Karpas-422 (cell line): ENCODE data around the gene SNED1. TPM values are rescaled to one million over a fixed set of nuclear protein-coding genes. Genes with fewer than 3 reads are reported as not detected.

Source experiments
- DNase-seq: peaks from one replicate; pipeline ENCODE4 v3.0.0-alpha.2; 2015
- H2AFZ ChIP-seq: fragments of 200-600 bp; sonication (generic); 2 replicates; pipeline ENCODE4 v1.6.1; 2014; ENCODE audit warnings: antibody characterized with exemption, low read length, mixed read lengths
- H3K27ac ChIP-seq: fragments of 200-600 bp; sonication (generic); 2 replicates; pipeline ENCODE4 v1.5.1; 2014; ENCODE audit warnings: mild to moderate bottlenecking, low read length, moderate library complexity
- H3K27me3 ChIP-seq: fragments of 200-600 bp; sonication (generic); 2 replicates; pipeline ENCODE4 v1.6.1; 2014; ENCODE audit warnings: low read length, mixed read lengths
- H3K36me3 ChIP-seq: fragments of 200-600 bp; sonication (generic); 2 replicates; pipeline ENCODE4 v1.6.1; 2014; ENCODE audit warnings: low read length, mixed read lengths; ENCODE audit not compliant: insufficient read depth
- H3K4me1 ChIP-seq: fragments of 200-600 bp; sonication (generic); 2 replicates; pipeline ENCODE4 v1.6.1; 2014; ENCODE audit warnings: mild to moderate bottlenecking, low read length, mixed read lengths
- H3K4me2 ChIP-seq: fragments of 200-600 bp; sonication (generic); 2 replicates; pipeline ENCODE4 v1.6.1; 2014; ENCODE audit warnings: low read length, low read depth, mild to moderate bottlenecking; ENCODE audit not compliant: poor library complexity, severe bottlenecking
- H3K4me3 ChIP-seq: fragments of 200-600 bp; sonication (generic); 2 replicates; pipeline ENCODE4 v1.5.1; 2014; ENCODE audit warnings: mild to moderate bottlenecking, antibody characterized with exemption, low read length, mixed read lengths
- H3K79me2 ChIP-seq: fragments of 200-600 bp; sonication (generic); 2 replicates; pipeline ENCODE4 v1.6.1; 2014; ENCODE audit warnings: mild to moderate bottlenecking, low read length, mixed read lengths
- H3K9ac ChIP-seq: fragments of 200-600 bp; sonication (generic); 2 replicates; pipeline ENCODE4 v1.6.0; 2014; ENCODE audit warnings: low read length
- H3K9me2 ChIP-seq: fragments of 200-600 bp; sonication (generic), shearing (Covaris generic); replicated peaks from 2 replicates; pipeline ENCODE4 v1.6.0; 2014; ENCODE audit warnings: mild to moderate bottlenecking, low read length, moderate library complexity; ENCODE audit not compliant: insufficient read depth
- H3K9me3 ChIP-seq: fragments of 300-700, 200-600 bp; sonication (generic); 2 replicates; pipeline ENCODE4 v1.6.1; 2014; ENCODE audit warnings: low read length, mixed read lengths
- H4K20me1 ChIP-seq: fragments of 200-600 bp; sonication (generic); 2 replicates; pipeline ENCODE4 v1.6.1; 2014; ENCODE audit warnings: mild to moderate bottlenecking, antibody characterized with exemption, low read length, low read depth; ENCODE audit not compliant: insufficient read depth
- total RNA-seq: library from RNA; depleted of rRNA; stranded (reverse); fragments of >200 nt; shearing (Covaris generic); gene quantifications from 2 replicates; pipeline ENCODE4 v1.2.3, GENCODE V29; 2014; ENCODE audit warnings: low replicate concordance

The SNED1 gene
- total RNA-seq, 1 experiment from 2014 or later: 1.9 TPM

- Histone ChIP-seq H2AFZ (no peak overlapping the region), H3K79me2 (no peaks in the 10 kb centered on the region), H3K4me1 (no peaks in the 10 kb centered on the region), H3K36me3 (no peaks in the 10 kb centered on the region), H4K20me1 (0 out of 2 replicates have a peak, but pooled peaks cover 2% of the 10 kb centered on the region), H3K27me3 (no peaks in the 10 kb centered on the region), H3K27ac (no peak overlapping the region), H3K9ac (no peak overlapping the region), H3K4me3 (no peak overlapping the region), H3K9me2 (no peaks in the 10 kb centered on the region), H3K4me2 (no peak overlapping the region), H3K9me3 (no peaks in the 10 kb centered on the region)
- DNase-seq: no peak
Measured at GRCh38 chr2:241068942-241069810, 70.8 kb downstream of the SNED1 start.

DNA sequence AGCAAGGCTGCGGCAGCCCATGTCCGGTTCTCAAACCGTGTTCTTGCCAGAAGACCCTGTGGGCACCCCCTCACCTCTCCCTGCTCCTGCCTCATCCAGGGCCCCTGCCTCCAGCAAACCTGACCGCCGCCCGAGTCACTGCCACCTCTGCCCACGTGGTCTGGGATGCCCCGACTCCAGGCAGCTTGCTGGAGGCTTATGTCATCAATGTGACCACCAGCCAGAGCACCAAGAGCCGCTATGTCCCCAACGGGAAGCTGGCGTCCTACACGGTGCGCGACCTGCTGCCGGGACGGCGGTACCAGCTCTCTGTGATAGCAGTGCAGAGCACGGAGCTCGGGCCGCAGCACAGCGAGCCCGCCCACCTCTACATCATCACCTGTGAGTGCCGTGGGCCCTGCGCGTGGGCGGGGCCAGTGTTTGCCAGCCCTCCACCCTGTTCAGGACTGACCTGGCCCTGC is 71.4 kb downstream of the SNED1 start:
- H3K9ac ChIP-seq: no peak overlapping the region
- no peaks in the 10 kb centered on the region for H3K4me1 ChIP-seq
- no peak for DNase-seq
- no peaks in the 10 kb centered on the region for H3K9me3 ChIP-seq
- H3K27me3 ChIP-seq: no peaks in the 10 kb centered on the region
- no peaks in the 10 kb centered on the region for H4K20me1 ChIP-seq
- H3K79me2 ChIP-seq: no peaks in the 10 kb centered on the region
- H2AFZ ChIP-seq: no peak overlapping the region
- no peak overlapping the region for H3K4me3 ChIP-seq
- no peaks in the 10 kb centered on the region for H3K36me3 ChIP-seq
- H3K27ac ChIP-seq: no peak overlapping the region
- H3K4me2 ChIP-seq: no peak overlapping the region
- H3K9me2 ChIP-seq: no peaks in the 10 kb centered on the region

DNA sequence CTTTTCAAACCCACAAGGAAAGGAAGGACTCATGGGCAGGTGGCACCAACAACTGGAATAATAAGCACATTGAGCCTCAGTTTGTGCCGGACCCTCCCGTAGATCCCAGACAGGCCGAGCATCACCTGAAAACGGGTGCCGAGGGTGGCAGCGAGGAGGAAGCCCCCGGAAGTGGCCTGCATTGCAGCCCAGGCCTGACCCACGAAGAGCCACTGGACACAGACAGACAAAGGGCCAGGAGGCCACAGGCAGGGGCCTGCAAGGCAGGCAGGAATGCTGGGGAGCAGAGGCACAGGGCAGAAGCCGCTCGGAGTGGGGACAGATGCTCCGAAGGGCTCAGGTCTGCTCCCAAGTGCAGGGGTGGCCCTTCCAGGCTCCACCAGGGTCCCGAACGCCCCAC is 71.9 kb downstream of the SNED1 start:
- H3K4me2 ChIP-seq: no peak overlapping the region
- DNase-seq: no peak
- no peak overlapping the region for H2AFZ ChIP-seq
- H3K27ac ChIP-seq: no peak overlapping the region
- H3K79me2 ChIP-seq: no peaks in the 10 kb centered on the region
- H3K4me1 ChIP-seq: no peaks in the 10 kb centered on the region
- no peaks in the 10 kb centered on the region for H3K36me3 ChIP-seq
- H3K9ac ChIP-seq: no peak overlapping the region
- no peaks in the 10 kb centered on the region for H3K27me3 ChIP-seq
- H3K4me3 ChIP-seq: no peak overlapping the region
- no peaks in the 10 kb centered on the region for H4K20me1 ChIP-seq
- H3K9me3 ChIP-seq: no peaks in the 10 kb centered on the region
- no peaks in the 10 kb centered on the region for H3K9me2 ChIP-seq

- Histone ChIP-seq H4K20me1 (no peaks in the 10 kb centered on the region), H3K36me3 (no peaks in the 10 kb centered on the region), H3K27me3 (no peaks in the 10 kb centered on the region), H3K4me2 (no peak overlapping the region), H3K4me3 (no peak overlapping the region), H3K9ac (no peak overlapping the region), H3K4me1 (no peaks in the 10 kb centered on the region), H3K9me2 (no peaks in the 10 kb centered on the region), H3K27ac (no peak overlapping the region), H3K9me3 (no peaks in the 10 kb centered on the region), H3K79me2 (no peaks in the 10 kb centered on the region), H2AFZ (no peak overlapping the region)
- no peak for DNase-seq
Measured at GRCh38 chr2:241070811-241071676, 72.6 kb downstream of the SNED1 start.

GRCh38 chr2:241071677-241072111 is 73.3 kb downstream of the SNED1 start:
- Histone ChIP-seq H3K27me3 (no peaks in the 10 kb centered on the region), H3K36me3 (no peaks in the 10 kb centered on the region), H3K79me2 (no peaks in the 10 kb centered on the region), H4K20me1 (no peaks in the 10 kb centered on the region), H3K27ac (no peak overlapping the region), H3K4me1 (no peaks in the 10 kb centered on the region), H3K9me3 (no peaks in the 10 kb centered on the region), H3K9me2 (no peaks in the 10 kb centered on the region), H3K4me3 (no peak overlapping the region), H3K4me2 (no peak overlapping the region), H2AFZ (no peak overlapping the region), H3K9ac (no peak overlapping the region)
- DNase-seq: no peak

- no peak for DNase-seq
- H3K27ac ChIP-seq: no peak overlapping the region
Measured at GRCh38 chr2:241072151-241072550, 73.7 kb downstream of the SNED1 start.

DNA sequence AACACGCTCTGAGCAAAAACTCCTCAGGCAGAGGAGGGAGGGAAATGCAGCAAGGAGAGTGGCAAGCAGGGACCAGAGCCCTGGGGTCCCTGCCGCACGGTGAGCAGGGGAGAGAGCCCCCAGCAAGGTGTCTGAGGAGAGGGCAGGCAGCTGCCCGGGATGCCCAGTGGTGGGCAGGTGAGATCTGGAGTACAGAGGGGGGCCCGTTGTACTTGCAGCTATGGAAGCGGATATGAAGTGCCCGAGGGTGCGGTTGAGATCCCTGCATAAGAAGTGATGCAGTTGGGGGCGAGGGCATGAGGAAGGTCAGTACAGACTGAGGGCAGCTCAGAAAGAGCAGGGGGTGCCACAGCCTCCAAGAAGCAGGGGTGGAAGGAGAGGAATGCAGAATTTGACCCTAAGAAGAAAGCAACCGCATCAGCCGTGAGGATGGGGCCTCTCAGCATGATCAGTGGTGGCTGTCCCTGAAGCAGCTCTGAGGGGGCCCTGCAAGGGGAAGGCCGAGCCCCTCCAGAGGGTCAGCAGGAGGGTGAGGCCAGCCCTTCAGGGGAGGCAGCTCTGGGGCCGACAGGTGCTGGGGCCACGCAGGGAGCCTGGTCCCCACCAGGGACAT is 74.2 kb downstream of the SNED1 start:
- Histone ChIP-seq H3K9ac (no peak overlapping the region), H3K4me2 (no peak overlapping the region), H3K9me3 (no peaks in the 10 kb centered on the region), H3K27ac (no peak overlapping the region), H3K36me3 (no peaks in the 10 kb centered on the region), H2AFZ (no peak overlapping the region), H3K79me2 (no peaks in the 10 kb centered on the region), H3K9me2 (no peaks in the 10 kb centered on the region), H4K20me1 (no peaks in the 10 kb centered on the region), H3K4me1 (no peaks in the 10 kb centered on the region), H3K27me3 (no peaks in the 10 kb centered on the region), H3K4me3 (no peak overlapping the region)
- DNase-seq: no peak

More at GRCh38 chr2:241072151-241072550, 73.7 kb downstream of the SNED1 start:
- Histone ChIP-seq H3K9me2 (no peaks in the 10 kb centered on the region), H3K27me3 (no peaks in the 10 kb centered on the region), H3K4me1 (no peaks in the 10 kb centered on the region), H3K4me2 (no peak overlapping the region), H4K20me1 (no peaks in the 10 kb centered on the region), H3K36me3 (no peaks in the 10 kb centered on the region), H3K79me2 (no peaks in the 10 kb centered on the region), H3K4me3 (no peak overlapping the region), H2AFZ (no peak overlapping the region), H3K9ac (no peak overlapping the region), H3K9me3 (no peaks in the 10 kb centered on the region)
